ENCODE measurements around the gene TDRD3. TPM values are rescaled to one million over a fixed set of nuclear protein-coding genes. Genes with fewer than 3 reads are reported as not detected.

TDRD3 gene
- polyA plus RNA-seq, 1 of the 3 experiments (the other 2 are of a cell fraction): 3.8 TPM

GRCh38 chr13:60583911-60584753 is 187.1 kb downstream of the TDRD3 start:
- H3K9me3 ChIP-seq: no peaks in the 10 kb centered on the region
- H3K27me3 ChIP-seq (ENCODE audit: insufficient read depth): no peaks in the 10 kb centered on the region
- H3K4me2 ChIP-seq: no peak overlapping the region
- ChIA-PET CTCF (interaction anchor here (0.7 kb wide), 1 partner anchor 68 kb away, joined by 3 read pairs; no protein-coding TSS in a partner anchor), POLR2A (no interaction called here)
- no peaks in the 10 kb centered on the region for H3F3A ChIP-seq (replicated peaks; ENCODE audit: insufficient read depth)
- H3K36me3 ChIP-seq (replicated peaks in 1 of 2; ENCODE audit: control insufficient read depth in 1 of 2, insufficient read depth in 2 of 2, low read length in 1 of 2): no peaks in the 10 kb centered on the region
- no peaks in the 10 kb centered on the region for H3K79me2 ChIP-seq (ENCODE audit: insufficient read depth)
- no peak overlapping the region for H3K27ac ChIP-seq (ENCODE audit: low read depth in 2 of 2, low read length in 1 of 2)
- H4K20me1 ChIP-seq (ENCODE audit: insufficient read depth): no peaks in the 10 kb centered on the region
- TF ChIP-seq JUND (IDR thresholded peaks at IDR 0.05): no peak
- no peak for TF ChIP-seq SIN3A (IDR thresholded peaks at IDR 0.05; ENCODE audit: borderline replicate concordance, low read depth, low read length)
- TF ChIP-seq POLR2AphosphoS5 (IDR thresholded peaks at IDR 0.05; ENCODE audit: low read depth, low read length): no peak
- TF ChIP-seq NFIC (IDR thresholded peaks at IDR 0.05; ENCODE audit: borderline replicate concordance): no peak
- TF ChIP-seq RCOR1 (IDR thresholded peaks at IDR 0.05; ENCODE audit: low read length): no peak
- TF ChIP-seq RAD21 (IDR thresholded peaks at IDR 0.05; ENCODE audit: low read length): no peak
- no peak for TF ChIP-seq ELF1 (IDR thresholded peaks at IDR 0.05)
- TF ChIP-seq PBX3 (IDR thresholded peaks at IDR 0.05): 0 out of 2 replicates have a peak, but pooled peaks have one; percentile 11
- H3K9me2 ChIP-seq: no peaks in the 10 kb centered on the region
- no peak overlapping the region for H3K9ac ChIP-seq
- DNase-seq: no peak
- no peak overlapping the region for H3K4me3 ChIP-seq (ENCODE audit: low read depth in 2 of 2, low read length in 1 of 2)
- H3K4me1 ChIP-seq (ENCODE audit: control insufficient read depth in 1 of 2, insufficient read depth in 2 of 2, low read depth in 1 of 2, low read length in 1 of 2): peaks cover 0 to 4% of the 10 kb centered on the region in 2 experiments; a peak in 1 of 4 replicates
- WGBS (ENCODE audit: low lambda C conversion rate): 73% methylated on average over 15 of the region's 15 CpGs
- no peak overlapping the region for H2AFZ ChIP-seq (ENCODE audit: low read depth)

GRCh38 chr13:60584976-60585375 is 188.0 kb downstream of the TDRD3 start:
- H3K27me3 ChIP-seq (ENCODE audit: insufficient read depth): no peaks in the 10 kb centered on the region
- whole genome bisulfite sequencing (ENCODE audit: low lambda C conversion rate): 78% methylated on average over 10 of the region's 11 CpGs
- TF ChIP-seq JUND (IDR thresholded peaks at IDR 0.05) (no peak), RFX5 (IDR thresholded peaks at IDR 0.05; ENCODE audit: low read length) (no peak), IRF3 (IDR thresholded peaks at IDR 0.05; ENCODE audit: low read depth, low read length) (no peak), ZBTB33 (IDR thresholded peaks at IDR 0.05; ENCODE audit: borderline replicate concordance, low read depth) (no peak), NRF1 (IDR thresholded peaks at IDR 0.05; ENCODE audit: low read depth, low read length) (no peak), RAD21 (IDR thresholded peaks at IDR 0.05; ENCODE audit: low read length) (no peak), YY1 (IDR thresholded peaks at IDR 0.05; ENCODE audit: low read depth) (no peak), EP300 (IDR thresholded peaks at IDR 0.05; ENCODE audit: borderline replicate concordance in 1 of 2, low read depth in 1 of 2, low read length in 1 of 2) (no peak), CHD2 (IDR thresholded peaks at IDR 0.05; ENCODE audit: low read length, partially characterized antibody) (no peak), USF2 (IDR thresholded peaks at IDR 0.05; ENCODE audit: borderline replicate concordance, low read depth, low read length) (no peak), PBX3 (IDR thresholded peaks at IDR 0.05) (no peak), FOXJ3 (CRISPR knock-in tag; IDR thresholded peaks at IDR 0.05) (no peak), TCF12 (IDR thresholded peaks at IDR 0.05) (no peak), POLR2AphosphoS5 (IDR thresholded peaks at IDR 0.05; ENCODE audit: low read depth, low read length) (no peak), GATA2 (CRISPR knock-in tag; IDR thresholded peaks at IDR 0.05) (no peak), MEF2A (IDR thresholded peaks at IDR 0.05; ENCODE audit: borderline replicate concordance, low read depth) (no peak), TEAD4 (IDR thresholded peaks at IDR 0.05; ENCODE audit: borderline replicate concordance, insufficient read depth) (no peak), SMC3 (IDR thresholded peaks at IDR 0.05; ENCODE audit: low read depth, low read length) (no peak)
- no peaks in the 10 kb centered on the region for H3K9me2 ChIP-seq
- H3F3A ChIP-seq (replicated peaks; ENCODE audit: insufficient read depth): no peaks in the 10 kb centered on the region
- H4K20me1 ChIP-seq (ENCODE audit: insufficient read depth): no peaks in the 10 kb centered on the region
- no peaks in the 10 kb centered on the region for H3K36me3 ChIP-seq (replicated peaks in 1 of 2; ENCODE audit: control insufficient read depth in 1 of 2, insufficient read depth in 2 of 2, low read length in 1 of 2)
- CTCF ChIA-PET: no interaction called here
- no peaks in the 10 kb centered on the region for H3K9me3 ChIP-seq
- DNase-seq: no peak
- H3K27ac ChIP-seq (ENCODE audit: low read depth in 2 of 2, low read length in 1 of 2): no peak overlapping the region
- no peak overlapping the region for H3K9ac ChIP-seq
- no peak overlapping the region for H3K4me2 ChIP-seq
- no peak overlapping the region for H2AFZ ChIP-seq (ENCODE audit: low read depth)
- POLR2A ChIA-PET: no interaction called here
- peaks cover 0 to 4% of the 10 kb centered on the region in 2 experiments; a peak in 1 of 4 replicates for H3K4me1 ChIP-seq (ENCODE audit: control insufficient read depth in 1 of 2, insufficient read depth in 2 of 2, low read depth in 1 of 2, low read length in 1 of 2)
- no peak overlapping the region for H3K4me3 ChIP-seq (ENCODE audit: low read depth in 2 of 2, low read length in 1 of 2)
- H3K79me2 ChIP-seq (ENCODE audit: insufficient read depth): no peaks in the 10 kb centered on the region
